Activated CD4-positive, alpha-beta T cell treated with anti-CD3 and anti-CD28 coated beads for 24 hours (primary cell): ENCODE measurements around the gene AFF3.
"Not testable (repeated sequence)": the region's sequence is repeated elsewhere in the genome, so short reads cannot be mapped to it uniquely, and the experiment has no call there.

Experiments
- DNase-seq, 2 donors: peaks; one replicate each; pipeline ENCODE4 v3.0.0-alpha.2; 2020; ENCODE audit warnings: low read depth in 2 of 2

AFF3 gene, protein sequence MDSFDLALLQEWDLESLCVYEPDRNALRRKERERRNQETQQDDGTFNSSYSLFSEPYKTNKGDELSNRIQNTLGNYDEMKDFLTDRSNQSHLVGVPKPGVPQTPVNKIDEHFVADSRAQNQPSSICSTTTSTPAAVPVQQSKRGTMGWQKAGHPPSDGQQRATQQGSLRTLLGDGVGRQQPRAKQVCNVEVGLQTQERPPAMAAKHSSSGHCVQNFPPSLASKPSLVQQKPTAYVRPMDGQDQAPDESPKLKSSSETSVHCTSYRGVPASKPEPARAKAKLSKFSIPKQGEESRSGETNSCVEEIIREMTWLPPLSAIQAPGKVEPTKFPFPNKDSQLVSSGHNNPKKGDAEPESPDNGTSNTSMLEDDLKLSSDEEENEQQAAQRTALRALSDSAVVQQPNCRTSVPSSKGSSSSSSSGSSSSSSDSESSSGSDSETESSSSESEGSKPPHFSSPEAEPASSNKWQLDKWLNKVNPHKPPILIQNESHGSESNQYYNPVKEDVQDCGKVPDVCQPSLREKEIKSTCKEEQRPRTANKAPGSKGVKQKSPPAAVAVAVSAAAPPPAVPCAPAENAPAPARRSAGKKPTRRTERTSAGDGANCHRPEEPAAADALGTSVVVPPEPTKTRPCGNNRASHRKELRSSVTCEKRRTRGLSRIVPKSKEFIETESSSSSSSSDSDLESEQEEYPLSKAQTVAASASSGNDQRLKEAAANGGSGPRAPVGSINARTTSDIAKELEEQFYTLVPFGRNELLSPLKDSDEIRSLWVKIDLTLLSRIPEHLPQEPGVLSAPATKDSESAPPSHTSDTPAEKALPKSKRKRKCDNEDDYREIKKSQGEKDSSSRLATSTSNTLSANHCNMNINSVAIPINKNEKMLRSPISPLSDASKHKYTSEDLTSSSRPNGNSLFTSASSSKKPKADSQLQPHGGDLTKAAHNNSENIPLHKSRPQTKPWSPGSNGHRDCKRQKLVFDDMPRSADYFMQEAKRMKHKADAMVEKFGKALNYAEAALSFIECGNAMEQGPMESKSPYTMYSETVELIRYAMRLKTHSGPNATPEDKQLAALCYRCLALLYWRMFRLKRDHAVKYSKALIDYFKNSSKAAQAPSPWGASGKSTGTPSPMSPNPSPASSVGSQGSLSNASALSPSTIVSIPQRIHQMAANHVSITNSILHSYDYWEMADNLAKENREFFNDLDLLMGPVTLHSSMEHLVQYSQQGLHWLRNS (N-terminal part only)

DNA sequence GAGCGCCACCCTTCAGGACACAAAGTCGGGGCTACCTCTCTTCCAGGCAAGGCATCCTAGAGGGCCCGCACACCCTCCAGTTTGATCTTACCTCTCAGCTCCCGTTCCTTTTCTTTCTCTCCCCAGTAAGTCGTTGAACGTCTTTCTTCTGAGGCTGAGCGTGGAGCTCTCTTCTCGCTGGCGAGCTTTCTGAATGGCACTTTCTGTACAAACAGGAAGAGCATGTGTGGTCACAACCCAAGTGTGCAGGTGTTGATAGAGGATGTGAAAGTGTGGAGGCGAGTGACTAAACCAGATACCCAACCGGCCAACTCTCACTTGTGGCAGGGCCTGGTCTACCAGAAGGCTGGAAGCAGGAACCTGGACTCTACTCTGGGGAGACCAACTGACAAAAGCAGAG is at the start of gene AFF3:
AFF3 (minus strand) TSS at position 198 of the 400 bp plus-strand sequence. CDS start 38,136 bp downstream, outside the sequence.
- peak; percentile 11 to 40 for DNase-seq

DNA sequence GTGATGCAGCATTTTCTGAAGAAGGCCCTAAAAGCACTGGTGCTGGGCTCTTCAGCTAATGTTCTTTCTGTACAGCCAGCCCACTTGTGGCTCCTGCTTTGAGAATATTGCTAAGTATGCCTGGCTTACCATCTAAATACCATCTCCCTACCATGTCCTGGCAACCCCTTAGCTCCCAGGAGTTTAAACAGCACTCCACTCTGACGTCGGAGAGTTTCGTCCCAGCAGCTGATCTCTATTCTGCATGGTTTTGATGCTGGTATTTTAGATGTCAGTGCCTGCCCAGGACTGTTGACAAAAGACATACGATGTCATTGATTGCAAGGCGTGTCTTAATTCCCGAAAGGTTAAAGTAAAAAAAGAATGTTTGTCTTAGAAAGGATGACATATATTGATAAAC is 47.0 kb upstream of the AFF3 start:
- DNase-seq, result no peak

DNA sequence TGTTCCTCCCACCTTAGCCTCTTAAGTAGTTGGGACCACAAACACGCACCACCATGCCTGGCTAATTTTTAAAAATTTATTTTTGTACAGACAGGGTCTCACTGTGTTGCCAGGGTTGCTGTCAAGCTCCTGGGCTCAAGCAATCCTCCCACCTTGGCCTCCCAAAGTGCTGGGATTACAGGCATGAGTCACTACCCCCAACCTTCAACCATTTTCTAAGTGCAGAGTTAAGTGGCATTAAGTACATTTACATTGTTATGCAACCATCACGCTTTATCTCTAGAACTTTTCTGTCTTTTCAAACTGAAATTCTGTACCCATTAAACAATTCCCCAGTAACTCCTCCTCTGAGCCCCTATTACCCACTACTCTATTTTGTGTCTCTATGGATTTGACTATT is 45.9 kb upstream of the AFF3 start:
- no peak for DNase-seq

DNA sequence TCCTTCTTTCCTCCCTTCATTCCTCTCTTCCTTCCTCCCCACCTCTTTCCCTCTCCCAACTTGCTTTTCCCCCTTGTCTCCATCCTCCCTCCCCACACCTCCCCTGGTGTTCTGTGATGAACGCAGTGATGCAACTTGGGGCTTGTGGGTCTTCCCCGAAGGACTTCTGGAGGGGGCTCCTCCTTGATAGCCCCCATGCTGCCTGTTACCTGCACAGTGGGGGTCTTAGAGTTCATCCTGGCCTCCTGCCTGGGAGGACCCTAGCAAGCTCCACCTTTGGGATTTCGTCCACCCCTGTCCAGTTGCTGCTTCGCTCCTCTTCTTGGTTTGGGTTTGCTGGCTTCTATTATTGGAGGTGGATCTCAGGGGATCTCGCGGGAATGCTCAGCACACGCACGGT is 43.7 kb upstream of the AFF3 start:
- no peak for DNase-seq

DNA sequence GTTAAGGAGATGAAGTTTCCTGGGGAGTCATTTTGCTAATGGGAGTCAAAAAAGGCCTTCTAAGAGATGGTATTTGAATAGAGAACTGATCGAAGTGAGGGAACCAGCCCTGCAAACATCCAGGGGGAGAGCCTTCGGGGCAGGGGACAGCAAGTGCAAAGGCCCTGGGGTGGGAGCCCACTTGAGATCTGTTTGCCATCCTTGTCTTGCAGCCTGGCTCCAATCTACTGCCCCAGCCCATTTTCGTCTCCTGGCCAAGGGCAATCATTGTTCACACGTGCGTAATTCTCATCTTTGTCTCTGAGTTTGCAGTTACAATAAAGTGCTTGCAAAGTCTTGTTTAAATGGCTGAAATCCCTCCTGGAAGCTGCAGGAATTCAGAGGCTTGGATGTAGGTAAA is 43.1 kb upstream of the AFF3 start:
- DNase-seq, result no peak

DNA sequence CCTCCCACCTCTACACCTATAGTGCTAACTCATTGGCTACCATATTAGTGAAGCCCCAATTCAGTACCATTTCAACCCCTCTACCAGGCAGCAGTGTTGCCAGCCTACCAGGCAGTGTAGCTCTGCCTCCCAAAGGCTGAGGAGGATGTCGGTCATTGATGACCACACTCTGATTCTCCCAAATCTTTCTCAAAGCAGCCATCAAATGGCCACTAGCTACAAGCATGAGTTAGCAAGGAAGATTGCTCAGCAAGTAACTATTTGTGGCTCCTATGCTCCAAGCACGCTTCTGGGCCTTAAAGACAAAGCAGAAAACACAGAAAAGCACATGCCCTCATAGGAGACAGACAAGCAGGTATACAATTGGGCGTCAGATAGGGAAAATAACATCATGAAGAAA is 42.7 kb upstream of the AFF3 start:
- DNase-seq, result no peak

DNA sequence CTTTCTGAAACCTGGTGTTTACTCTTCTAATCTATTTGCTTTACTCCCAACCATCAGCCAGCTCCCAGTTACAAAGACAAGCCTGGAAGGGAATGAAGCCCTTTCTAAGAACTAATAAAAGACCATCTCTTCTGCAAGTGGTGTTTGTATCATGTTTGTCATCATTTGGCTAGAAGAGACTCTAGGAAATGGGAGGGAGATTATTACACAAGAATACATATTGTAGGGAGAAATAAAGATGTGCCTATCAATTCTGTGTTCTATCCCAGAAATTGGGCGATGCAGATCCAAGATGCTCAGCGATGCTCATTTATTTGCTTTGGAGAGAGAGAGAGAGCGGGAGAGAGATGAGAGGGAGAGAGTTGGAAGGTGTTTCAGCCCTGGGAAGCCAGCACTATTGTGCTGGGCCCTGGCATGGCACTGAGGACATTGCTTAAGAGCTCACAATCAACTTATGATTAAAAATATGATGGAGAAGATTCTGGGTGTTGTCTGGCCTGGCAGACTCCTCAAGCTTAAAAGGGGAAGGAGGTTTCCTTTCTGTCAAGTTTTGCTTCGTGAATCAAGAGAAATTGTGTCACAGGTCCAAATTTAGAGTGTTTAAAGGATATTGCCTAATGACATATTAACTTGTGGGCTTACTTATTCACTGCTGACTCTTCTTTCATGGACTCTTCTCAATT is 41.8 kb upstream of the AFF3 start:
- DNase-seq, result no peak

DNA sequence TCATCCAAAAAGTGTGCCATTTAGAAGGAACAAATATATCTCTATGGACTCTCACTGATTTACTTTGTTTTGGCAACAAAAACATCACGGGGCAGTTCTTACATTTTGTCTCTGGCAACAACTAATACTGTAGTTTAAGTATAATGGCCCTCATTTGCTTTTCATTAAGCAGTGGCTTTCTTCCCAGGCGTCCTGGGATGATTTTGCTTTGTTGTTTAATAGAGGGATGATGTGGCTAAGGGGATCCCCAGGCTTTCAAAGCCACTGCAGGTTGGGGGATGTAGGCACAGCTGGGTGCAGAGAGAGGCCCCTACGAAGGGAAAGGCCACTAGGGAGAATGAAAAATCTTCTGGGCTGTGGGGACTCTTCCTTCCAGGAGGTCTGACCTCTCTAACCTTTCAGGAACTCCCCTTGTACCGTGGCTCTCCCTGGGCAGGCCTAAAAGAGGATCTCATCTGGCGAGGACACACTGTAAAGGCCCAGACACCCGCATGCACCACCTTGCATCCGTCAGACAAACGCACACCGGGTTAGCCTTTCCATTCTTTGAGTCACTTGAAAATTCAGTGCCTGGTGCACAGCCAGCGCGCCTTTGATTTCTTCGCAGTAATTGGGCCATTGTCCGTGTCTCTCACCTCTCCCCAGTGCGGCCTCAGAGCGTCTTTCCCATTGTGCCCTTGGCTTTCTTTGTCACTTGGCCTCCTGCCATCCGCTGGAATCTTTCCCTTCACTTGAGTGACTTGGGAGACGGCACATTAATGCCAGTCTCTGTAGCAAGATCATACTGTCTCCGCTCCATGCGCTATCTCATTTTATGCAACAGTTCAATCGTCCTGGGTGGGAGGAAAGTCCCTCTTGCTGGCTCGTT is 40.3 kb upstream of the AFF3 start:
- DNase-seq, result no peak

DNA sequence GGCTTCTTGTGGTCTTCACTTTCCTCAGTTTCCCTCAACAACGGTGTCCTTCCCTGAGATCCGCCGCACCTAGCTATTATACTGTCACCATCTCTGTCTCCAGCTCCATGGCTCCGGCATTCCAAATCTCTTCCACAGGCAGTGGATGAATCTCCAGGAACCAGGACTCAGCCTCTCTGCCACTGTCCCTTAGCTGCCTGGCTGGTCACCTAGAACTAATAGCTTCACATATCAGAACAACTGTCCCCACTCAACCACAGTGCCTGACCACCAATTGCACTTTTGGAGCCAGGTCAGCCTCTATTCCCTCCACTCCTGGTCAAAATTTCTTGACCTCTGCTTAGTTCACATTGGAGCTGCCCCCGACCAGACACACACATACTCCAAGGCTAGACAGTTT is 38.1 kb upstream of the AFF3 start:
- DNase-seq, result no peak

DNA sequence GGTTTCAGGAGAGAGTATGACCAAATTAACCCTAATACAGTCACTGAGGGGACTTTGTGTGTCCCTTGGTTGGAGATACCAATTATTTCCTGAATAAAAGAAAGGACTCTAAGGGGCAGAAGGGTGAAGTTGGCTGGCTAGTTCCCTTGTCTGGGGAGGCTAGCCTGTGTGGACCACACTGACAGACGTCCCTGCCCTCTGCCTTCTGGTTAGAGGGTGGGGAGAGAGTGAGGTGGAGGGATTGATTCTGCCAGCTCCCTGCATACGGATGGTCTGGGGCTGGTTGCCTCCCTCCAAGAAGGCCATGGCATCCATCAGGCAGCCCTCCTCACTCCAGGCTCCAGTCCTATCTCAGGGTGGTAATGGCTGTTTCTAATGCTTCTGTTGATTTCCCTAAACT is 37.4 kb upstream of the AFF3 start:
- DNase-seq, result no peak

DNA sequence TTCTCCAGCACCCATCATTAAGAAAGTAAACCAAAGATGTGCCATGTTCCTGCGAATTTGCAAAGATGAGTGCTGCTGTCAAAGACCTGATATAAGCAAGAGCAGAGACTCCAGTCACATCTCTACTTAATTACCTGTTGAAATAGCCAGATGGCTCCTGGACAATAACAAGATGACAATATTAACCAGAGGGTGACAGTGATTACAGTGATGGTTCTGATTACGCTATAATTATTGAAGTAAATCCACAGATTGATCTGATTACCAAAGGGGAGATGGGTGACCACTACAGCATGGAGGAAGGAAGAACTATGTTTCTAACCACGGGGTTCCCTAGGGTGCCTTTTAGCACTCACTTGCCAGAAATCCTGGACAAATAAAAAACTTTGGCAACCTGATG is 36.5 kb upstream of the AFF3 start:
- no peak for DNase-seq

DNA sequence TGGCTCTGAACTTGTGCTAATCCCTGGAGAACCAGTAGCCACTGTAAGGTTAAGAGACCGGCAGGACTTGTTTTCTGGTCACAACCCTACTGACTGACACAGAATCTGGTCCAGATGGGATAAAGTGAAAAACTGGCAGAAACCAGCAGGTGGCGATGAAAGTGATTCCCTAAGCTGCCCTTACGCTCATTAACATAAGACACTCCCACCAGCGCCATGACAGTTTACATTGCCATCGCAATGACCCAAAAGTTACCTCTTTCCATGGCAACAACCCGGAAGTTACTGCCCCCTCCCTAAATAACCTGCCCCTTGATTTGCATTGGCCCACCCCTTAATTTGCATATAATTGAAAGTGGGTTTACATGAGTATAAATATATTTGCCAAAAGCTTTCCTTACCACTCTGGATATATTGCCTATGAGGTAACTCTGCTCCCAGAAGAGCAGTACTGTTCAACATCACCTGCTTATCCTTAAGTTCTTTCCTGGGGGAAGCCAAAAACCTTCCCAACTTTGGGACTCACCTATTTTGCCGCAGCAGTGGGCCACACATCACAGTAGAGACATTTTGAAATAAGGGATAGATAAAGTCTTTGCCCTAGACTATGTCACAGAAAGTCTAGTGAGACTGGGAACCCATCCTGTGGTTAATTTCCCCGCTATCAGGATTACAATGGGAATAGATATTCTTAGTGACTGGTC is 35.8 kb upstream of the AFF3 start:
- DNase-seq, result peak in 1 of 2 donors; percentile 1

DNA sequence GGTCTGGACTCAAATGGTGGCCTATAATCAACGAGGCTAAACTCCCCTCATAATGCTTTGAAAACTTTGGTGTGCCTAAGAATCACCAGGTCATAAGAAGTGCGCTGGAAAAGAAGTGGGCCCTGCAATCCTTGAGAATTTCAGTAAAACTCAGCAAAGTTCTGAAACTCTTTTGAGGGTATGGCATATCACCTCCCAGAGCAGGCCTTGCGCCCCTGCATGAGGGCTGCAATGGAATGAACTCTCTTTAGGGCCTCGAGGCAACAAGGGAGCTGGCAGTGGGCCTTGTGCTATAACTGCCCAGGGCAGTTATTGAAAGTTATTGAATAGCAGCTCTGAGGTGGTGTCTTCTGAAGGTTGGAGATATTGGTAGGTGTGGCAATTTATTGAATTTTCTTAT is 34.5 kb upstream of the AFF3 start:
- no peak for DNase-seq

DNA sequence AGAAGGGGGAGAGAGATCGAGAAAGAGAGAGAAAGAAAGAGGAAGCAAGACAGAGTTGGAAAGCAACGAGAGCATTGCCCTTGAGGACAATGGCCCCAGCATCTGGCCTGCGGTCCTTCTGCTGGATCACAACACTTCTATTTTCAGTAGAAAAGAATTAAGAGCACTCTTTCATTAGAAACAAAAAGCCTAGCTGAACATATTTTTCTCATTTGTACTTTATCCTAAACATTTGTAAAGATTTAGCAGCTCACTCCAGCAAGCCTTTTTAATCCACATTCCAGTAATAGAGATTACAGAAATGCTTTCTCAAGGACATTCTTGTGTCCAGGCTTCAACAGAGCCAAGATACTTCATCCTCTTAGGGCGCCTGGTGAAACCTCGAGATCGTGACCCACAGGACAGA is 31.6 kb upstream of the AFF3 start:
- DNase-seq, result no peak

DNA sequence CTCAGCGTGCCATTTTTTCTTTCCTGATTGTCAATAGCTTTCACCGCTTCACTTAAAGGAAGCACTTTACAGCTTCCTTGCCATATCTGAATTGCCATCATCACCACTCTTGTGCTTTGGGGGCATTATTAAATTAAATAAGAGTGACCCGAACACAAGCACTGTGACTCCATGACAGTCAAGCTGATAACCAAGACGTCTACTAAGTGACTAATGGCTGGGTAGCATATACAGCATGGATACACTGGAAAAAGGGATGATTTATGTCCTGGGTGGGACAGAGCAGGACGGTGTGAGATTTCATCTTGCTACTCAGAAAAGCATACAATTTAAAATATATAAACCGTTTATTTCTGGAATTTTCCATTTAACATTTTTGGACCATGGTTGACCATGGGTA is 24.3 kb upstream of the AFF3 start:
- no peak for DNase-seq

DNA sequence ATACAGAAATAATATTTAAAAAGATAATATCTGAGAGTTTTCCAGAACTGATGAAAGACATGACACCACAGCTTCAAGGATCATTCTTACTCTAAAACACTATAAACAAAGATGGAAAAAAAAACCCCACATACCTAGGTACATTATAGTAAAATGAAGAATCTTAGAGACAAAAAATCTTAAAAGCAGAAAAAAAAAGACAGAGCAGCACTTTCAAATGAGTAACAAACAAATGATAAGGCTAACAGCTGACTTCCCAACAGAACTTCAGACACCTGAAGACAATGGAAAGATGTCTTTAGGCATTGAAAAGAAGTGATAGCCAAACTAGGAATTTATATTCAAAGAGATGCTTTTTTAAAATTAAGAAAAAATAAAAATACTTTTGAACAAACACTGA is 21.2 kb upstream of the AFF3 start:
- no peak for DNase-seq

DNA sequence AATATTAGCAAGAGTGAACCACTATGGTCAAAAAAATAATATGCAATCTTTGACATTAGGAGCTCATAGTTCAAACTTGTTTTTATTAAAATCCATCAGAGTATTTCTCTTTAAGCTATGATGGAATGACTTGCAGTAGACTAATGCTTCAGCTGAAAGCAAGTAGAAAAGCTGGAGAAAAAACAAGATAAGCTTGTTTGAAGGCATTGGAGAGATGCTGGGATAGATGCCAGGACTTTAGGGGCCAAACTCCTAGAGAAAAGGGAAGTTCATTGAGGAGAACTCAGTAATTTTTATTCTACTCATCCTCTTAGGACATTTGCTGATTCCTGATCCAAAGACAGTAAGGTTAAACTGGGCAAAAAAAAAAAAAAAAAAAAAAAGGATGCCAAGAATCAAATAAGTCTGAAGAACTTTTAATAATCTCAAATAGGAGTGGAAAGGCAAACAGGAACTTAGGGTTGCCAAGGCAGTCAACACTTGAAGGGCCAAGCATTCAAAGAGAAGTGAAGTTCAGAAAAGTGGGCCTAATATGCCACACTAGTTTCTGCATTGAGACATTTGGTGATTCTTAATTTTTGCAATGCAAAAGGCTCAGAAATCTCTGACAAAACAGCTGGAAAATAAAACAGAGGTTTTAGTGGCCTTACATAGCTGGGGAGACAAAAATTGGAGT is 19.7 kb upstream of the AFF3 start:
- no peak for DNase-seq

DNA sequence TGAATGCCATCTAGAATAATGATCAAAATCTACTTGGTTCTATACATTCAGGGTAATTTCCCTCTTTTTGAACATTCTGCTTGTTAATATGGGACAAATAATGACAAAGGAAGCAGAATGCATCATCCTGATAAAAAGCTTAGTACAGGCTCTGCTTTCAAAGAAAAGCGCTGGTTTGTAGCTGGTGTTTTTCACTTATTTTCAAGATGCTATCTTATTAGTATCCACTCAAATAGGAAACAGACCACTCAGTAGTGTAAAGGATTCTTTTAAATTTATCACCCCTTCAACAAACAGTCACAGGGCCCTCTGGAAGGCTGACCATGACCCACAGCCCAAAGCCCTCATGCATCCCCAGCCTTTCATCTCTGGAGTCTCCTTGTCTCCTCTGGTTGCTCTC is 18.0 kb upstream of the AFF3 start:
- DNase-seq, result no peak

DNA sequence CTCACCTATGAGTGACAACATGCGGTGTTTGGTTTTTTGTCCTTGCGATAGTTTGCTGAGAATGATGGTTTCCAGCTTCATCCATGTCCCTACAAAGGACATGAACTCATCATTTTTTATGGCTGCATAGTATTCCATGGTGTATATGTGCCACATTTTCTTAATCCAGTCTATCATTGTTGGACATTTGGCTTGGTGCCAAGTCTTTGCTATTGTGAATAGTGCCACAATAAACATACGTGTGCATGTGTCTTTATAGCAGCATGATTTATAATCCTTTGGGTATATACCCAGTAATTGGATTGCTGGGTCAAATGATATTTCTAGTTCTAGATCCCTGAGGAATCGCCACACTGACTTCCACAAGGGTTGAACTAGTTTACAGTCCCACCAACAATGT is 9.4 kb upstream of the AFF3 start:
- not testable (repeated sequence) for DNase-seq

DNA sequence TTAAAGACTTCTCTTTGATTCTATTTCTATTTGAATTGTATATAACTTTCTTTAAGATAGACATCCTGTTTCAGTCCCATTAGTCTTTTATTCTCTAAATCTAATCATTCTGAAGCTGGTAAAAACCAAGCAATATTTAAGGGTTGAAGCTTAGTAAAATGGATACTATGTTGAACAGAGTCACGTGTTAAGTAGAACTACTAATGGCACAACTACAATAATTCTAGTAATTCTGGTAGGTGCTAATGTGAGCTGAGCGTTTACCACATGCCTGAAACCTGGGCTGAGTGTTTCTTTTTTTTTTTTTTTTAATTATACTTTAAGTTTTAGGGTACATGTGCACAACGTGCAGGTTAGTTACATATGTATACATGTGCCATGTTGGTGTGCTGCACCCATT is 8.9 kb upstream of the AFF3 start:
- DNase-seq, result no peak
